HCT116 (cell line): ENCODE measurements around the gene SLCO4A1. TPM values are rescaled to one million over a fixed set of nuclear protein-coding genes. Genes with fewer than 3 reads are reported as not detected.

ENCODE experiments used
- ATAC-seq: fragments of 200-7000 bp; cut with Tn5 transposase; 2 replicates; pipeline ENCODE4 v1.9.1; 2020; ENCODE audit warnings: mild to moderate bottlenecking, moderate library complexity
- BruUV-seq: library from RNA; stranded (reverse); fragments of 400-500 nt; replicated peaks from 2 replicates; lab custom pipeline; 2021; lab: Mats Ljungman, UMichigan
- CTCF ChIA-PET: fragments of 300-600 bp; sonication (Branson Sonifier 250); formaldehyde crosslinking; loops from one replicate; lab custom pipeline; 2021; ENCODE audit warnings: antibody characterized with exemption; lab: Charles Lee
- POLR2A ChIA-PET: fragments of 300-600, 350-600 bp; sonication (Branson Sonifier 250); formaldehyde crosslinking; loops from one replicate; lab custom pipeline; 2021; ENCODE audit warnings: antibody characterized with exemption; lab: Charles Lee
- RAD21 ChIA-PET, 2 experiments: fragments of 300-600 bp; sonication (Branson Sonifier 250); formaldehyde crosslinking; loops; one replicate each; lab custom pipeline; 2023; ENCODE audit warnings: low total read pairs in 2 of 2; ENCODE audit not compliant: uncharacterized antibody in 2 of 2, unreplicated experiment in 2 of 2, low non-redundant PET in 1 of 2; lab: Charles Lee
- DNase-seq: peaks from one replicate; pipeline ENCODE4 v3.0.0-alpha.2; 2010; ENCODE audit warnings: low read depth, low spot score
- H2AFZ ChIP-seq: fragments of 200-600 bp; shearing (Covaris generic), sonication (generic); 2 replicates; pipeline ENCODE4 v1.6.1; 2017; ENCODE audit warnings: low read depth, mixed run types, mixed read lengths, antibody characterized with exemption, low read length; ENCODE audit not compliant: poor library complexity, severe bottlenecking
- H3K27ac ChIP-seq: 2 replicates; pipeline ENCODE4 v1.5.1; 2012; ENCODE audit warnings: low read depth, low read length
- H3K27me3 ChIP-seq: fragments of 200-600 bp; sonication (generic); 2 replicates; pipeline ENCODE4 v1.6.1; 2016; ENCODE audit warnings: mixed run types, low read length, mixed read lengths; ENCODE audit not compliant: insufficient read depth
- H3K36me3 ChIP-seq, 2 experiments: fragments of 200-500 bp in 1 of 2; fragments of 200-600 bp in 1 of 2; sonication (Bioruptor generic) in 1 of 2; sonication (generic) in 1 of 2; 2 replicates each; pipeline versions ENCODE4 v1.5.1 to v1.6.1; 2014 to 2016; ENCODE audit warnings: low read length in 2 of 2, inconsistent platforms in 1 of 2, mixed read lengths in 1 of 2, mixed run types in 1 of 2; ENCODE audit not compliant: insufficient read depth in 2 of 2, control insufficient read depth in 1 of 2
- H3K4me1 ChIP-seq, 2 experiments: fragments of 200-600 bp in 1 of 2; sonication (generic) in 1 of 2; 2 replicates each; pipeline versions ENCODE4 v1.5.1 to v1.6.1; 2012 to 2017; ENCODE audit warnings: low read length in 2 of 2, inconsistent platforms in 1 of 2, mild to moderate bottlenecking in 1 of 2, mixed read lengths in 1 of 2, mixed run types in 1 of 2, moderate library complexity in 1 of 2; ENCODE audit not compliant: insufficient read depth in 2 of 2, control insufficient read depth in 1 of 2
- H3K4me2 ChIP-seq: fragments of 200-600 bp; sonication (generic); 2 replicates; pipeline ENCODE4 v1.6.1; 2017; ENCODE audit warnings: mixed run types, low read length, mixed read lengths
- H3K4me3 ChIP-seq, 2 experiments: fragments of 200-600 bp in 1 of 2; sonication (generic) in 1 of 2; replicated peaks in 1 of 2; 2 replicates each; pipeline ENCODE4 v1.5.1; 2011 to 2016; ENCODE audit warnings: low read length in 2 of 2, control low read depth in 1 of 2, low read depth in 1 of 2, mild to moderate bottlenecking in 1 of 2, mixed read lengths in 1 of 2, mixed run types in 1 of 2
- H3K79me2 ChIP-seq: fragments of 200-600 bp; sonication (generic); 2 replicates; pipeline ENCODE4 v1.6.1; 2017; ENCODE audit warnings: mild to moderate bottlenecking, mixed run types, low read length, moderate library complexity, mixed read lengths; ENCODE audit not compliant: insufficient read depth
- H3K9ac ChIP-seq: fragments of 200-600 bp; sonication (generic); 2 replicates; pipeline ENCODE4 v1.6.1; 2016; ENCODE audit warnings: low read length, mixed read lengths
- H3K9me2 ChIP-seq: fragments of 200-600 bp; sonication (generic), shearing (Covaris generic); 2 replicates; pipeline ENCODE4 v1.6.1; 2017; ENCODE audit warnings: mixed run types, mild to moderate bottlenecking, moderate library complexity; ENCODE audit not compliant: insufficient read depth
- H3K9me3 ChIP-seq, 2 experiments: fragments of 200-500 bp in 1 of 2; fragments of 200-600 bp in 1 of 2; sonication (Bioruptor generic) in 1 of 2; sonication (generic) in 1 of 2; 2 replicates each; pipeline ENCODE4 v1.6.1; 2014 to 2017; ENCODE audit warnings: low read length in 2 of 2, mixed read lengths in 2 of 2, inconsistent platforms in 1 of 2, low read depth in 1 of 2, mild to moderate bottlenecking in 1 of 2, mixed run types in 1 of 2, moderate library complexity in 1 of 2; ENCODE audit not compliant: control insufficient read depth in 1 of 2, insufficient read depth in 1 of 2
- H4K20me1 ChIP-seq: fragments of 200-600 bp; sonication (generic), shearing (Covaris generic); 2 replicates; pipeline ENCODE4 v1.6.1; 2017; ENCODE audit warnings: mixed run types, mild to moderate bottlenecking, moderate library complexity; ENCODE audit not compliant: insufficient read depth
- ATF3 ChIP-seq: IDR thresholded peaks from 2 replicates; pipeline ENCODE4 v1.6.1; 2012
- CEBPB ChIP-seq: IDR thresholded peaks from 2 replicates; pipeline ENCODE4 v1.6.1; 2012; ENCODE audit warnings: low read depth
- EGR1 ChIP-seq: IDR thresholded peaks from 2 replicates; pipeline ENCODE4 v1.6.1; 2012; ENCODE audit warnings: low read depth
- ELF1 ChIP-seq: IDR thresholded peaks from 2 replicates; pipeline ENCODE4 v1.6.1; 2012; ENCODE audit warnings: low read depth, borderline replicate concordance
- REST ChIP-seq: IDR thresholded peaks from 2 replicates; pipeline ENCODE4 v1.6.1; 2012; ENCODE audit warnings: low read depth
- SIN3A ChIP-seq: IDR thresholded peaks from 2 replicates; pipeline ENCODE4 v1.6.1; 2012; ENCODE audit warnings: low read depth
- SP1 ChIP-seq: IDR thresholded peaks from 2 replicates; pipeline ENCODE4 v1.6.1; 2012; ENCODE audit warnings: low read depth
- ZNF274 ChIP-seq: fragments of 200-500 bp; sonication (Bioruptor generic); IDR thresholded peaks from 2 replicates; pipeline ENCODE4 v1.6.1; 2014; ENCODE audit warnings: mild to moderate bottlenecking, low read depth, low read length, inconsistent platforms
- intact Hi-C: fragments of 100-400 bp; cut with micrococcal nuclease; formaldehyde crosslinking; loops from 2 replicates; pipeline ENCODE4 v1.10.0; 2022
- total RNA-seq: library from RNA; stranded (reverse); gene quantifications from one replicate; pipeline ENCODE4 v1.2.1, GENCODE V29; 2021; ENCODE audit not compliant: unreplicated experiment

Gene SLCO4A1
- total RNA-seq, 1 experiment from 2014 or later, result 107 TPM

GRCh38 chr20:62638055-62638570, 4.2 kb upstream of the SLCO4A1 start:
- Histone ChIP-seq H3K27ac (no peak overlapping the region), H3K27me3 (no peaks in the 10 kb centered on the region)

GRCh38 chr20:62638679-62639406, 3.5 kb upstream of the SLCO4A1 start:
- no TSS peak for BruUV-seq
- H3K4me2 ChIP-seq, result no peak overlapping the region
- no peaks in the 10 kb centered on the region for H3K9me3 ChIP-seq
- ATAC-seq (no peak), DNase-seq (no peak)
- no peak overlapping the region for H3K4me3 ChIP-seq
- no peak overlapping the region for H2AFZ ChIP-seq
- peaks cover 7 to 24% of the 10 kb centered on the region in 2 experiments for H3K4me1 ChIP-seq
- RAD21 ChIA-PET, result no interaction called here
- H3K27me3 ChIP-seq, result no peaks in the 10 kb centered on the region
- H4K20me1 ChIP-seq, result peaks cover 5% of the 10 kb centered on the region; the same call in 1 of the 2 replicates
- H3K79me2 ChIP-seq, result peaks cover 16% of the 10 kb centered on the region
- peaks cover 0 to 6% of the 10 kb centered on the region in 2 experiments; a peak in 1 of 4 replicates for H3K36me3 ChIP-seq
- POLR2A ChIA-PET, result interaction anchor here (0.6 kb wide), 1 partner anchor 101 kb away, joined by 4 read pairs; no protein-coding TSS in a partner anchor
- TF ChIP-seq SP1 (no peak), ELF1 (no peak), ATF3 (no peak), CEBPB (no peak), EGR1 (no peak), REST (no peak)
- H3K9me2 ChIP-seq, result no peaks in the 10 kb centered on the region
- H3K9ac ChIP-seq, result no peak overlapping the region
- CTCF ChIA-PET, result no interaction called here
- intact Hi-C loops, result no loop called here
- no peak overlapping the region for H3K27ac ChIP-seq

More at GRCh38 chr20:62638055-62638570, 4.2 kb upstream of the SLCO4A1 start:
- no peaks in the 10 kb centered on the region; a peak in 1 of 4 replicates for H3K36me3 ChIP-seq
- intact Hi-C loops, result no loop called here
- no peak overlapping the region for H3K9ac ChIP-seq
- H3K4me3 ChIP-seq, result no peak overlapping the region
- no peak for TF ChIP-seq ZNF274
- no peak for TF ChIP-seq CEBPB
- no peak for TF ChIP-seq SIN3A
- TF ChIP-seq ELF1, result no peak
- DNase-seq, result no peak
- no peak overlapping the region for H3K4me2 ChIP-seq
- ChIA-PET POLR2A (interaction anchor here (0.6 kb wide), 1 partner anchor 102 kb away, joined by 4 read pairs; no protein-coding TSS in a partner anchor), CTCF (no interaction called here), RAD21 (no interaction called here)
- H3K79me2 ChIP-seq, result peaks cover 9% of the 10 kb centered on the region
- H3K9me3 ChIP-seq, result no peaks in the 10 kb centered on the region
- BruUV-seq, result no TSS peak
- H3K4me1 ChIP-seq, result peaks cover 6 to 17% of the 10 kb centered on the region in 2 experiments
- H3K9me2 ChIP-seq, result no peaks in the 10 kb centered on the region
- no peak overlapping the region for H2AFZ ChIP-seq
- ATAC-seq, result no peak
- no peaks in the 10 kb centered on the region for H4K20me1 ChIP-seq
